Esophagus muscularis mucosa (tissue), 4 donors: ENCODE results near the gene PBX3. TPM values are rescaled to one million over a fixed set of nuclear protein-coding genes. Genes with fewer than 3 reads are reported as not detected.

Source experiments
- DNase-seq: peaks from one replicate; pipeline ENCODE4 v3.0.0-alpha.2; 2017; ENCODE audit errors: extremely low spot score
- H3K27ac ChIP-seq, 4 donors: fragments of 200-600 bp; sonication (generic); replicated peaks in 1 of 4; 1 replicate in 3 of 4; 2 replicates in 1 of 4; pipeline ENCODE4 v1.5.1; 2016 to 2019; ENCODE audit warnings: mild to moderate bottlenecking in 1 of 4
- H3K27me3 ChIP-seq, 4 donors: fragments of 200-600 bp; sonication (generic); one replicate each; pipeline versions ENCODE4 v1.5.1 to v1.6.0; 2016 to 2019
- H3K36me3 ChIP-seq, 4 donors: fragments of 200-600 bp; sonication (generic); one replicate each; pipeline ENCODE4 v1.5.1; 2016 to 2019
- H3K4me1 ChIP-seq, 4 donors: fragments of 200-600 bp; sonication (generic); one replicate each; pipeline ENCODE4 v1.5.1; 2016 to 2019
- H3K4me3 ChIP-seq, 4 donors: fragments of 200-600 bp; sonication (generic); 1 replicate in 2 of 4; 2 replicates in 2 of 4; pipeline ENCODE4 v1.5.1; 2016 to 2019; ENCODE audit warnings: mild to moderate bottlenecking in 4 of 4, moderate library complexity in 1 of 4
- H3K9me3 ChIP-seq, 4 donors: fragments of 200-600 bp; sonication (generic); 1 replicate in 3 of 4; 2 replicates in 1 of 4; pipeline ENCODE4 v1.5.1; 2016 to 2019
- CTCF ChIP-seq, 3 experiments: fragments of 200-600 bp in 2 of 3; fragments of 450-650 bp in 1 of 3; sonication (generic) in 2 of 3; IDR thresholded peaks; one replicate each; pipeline ENCODE4 v1.5.1; 2017 to 2019; ENCODE audit warnings: antibody characterized with exemption in 3 of 3, mild to moderate bottlenecking in 2 of 3, moderate library complexity in 1 of 3
- EP300 ChIP-seq: sonication (generic); formaldehyde crosslinking; IDR thresholded peaks from one replicate; pipeline ENCODE4 v1.6.1; 2017; ENCODE audit warnings: antibody characterized with exemption
- POLR2A ChIP-seq: fragments of 450-650 bp; IDR thresholded peaks from one replicate; pipeline ENCODE4 v1.6.1; 2017; ENCODE audit warnings: antibody characterized with exemption, moderate library complexity, mild to moderate bottlenecking, low read depth
- POLR2AphosphoS5 ChIP-seq, 2 donors: sonication (generic); formaldehyde crosslinking; IDR thresholded peaks; one replicate each; pipeline ENCODE4 v1.6.1; 2017; ENCODE audit warnings: antibody characterized with exemption in 2 of 2
- WGBS: methylation state at CpG from one replicate; pipeline ENCODE4 v1.1.5; 2018; 5-methylcytosine and 5-hydroxymethylcytosine counted together
- intact Hi-C: fragments of 100-400 bp; cut with DNase I; formaldehyde crosslinking; loops from one replicate; pipeline ENCODE4 v1.15.1; 2023
- total RNA-seq, 4 donors: library from RNA; depleted of rRNA; stranded (reverse); fragments of >200 nt; gene quantifications; one replicate each; pipeline versions ENCODE4 v1.1.0 to v1.2.1, GENCODE V29; 2016

The PBX3 gene
- total RNA-seq, 4 donors from 2014 or later = 50.1 to 82.4 (median 54.3) TPM

GRCh38 chr9:125761676-125762450, 14.7 kb downstream of the PBX3 start:
- no peaks in the 10 kb centered on the region for H3K9me3 ChIP-seq
- no peak overlapping the region for H3K4me3 ChIP-seq
- intact Hi-C loops = no loop called here
- no peaks in the 10 kb centered on the region for H3K27me3 ChIP-seq
- 39% methylated on average over 2 of the region's 2 CpGs for WGBS
- TF ChIP-seq EP300 (no peak), POLR2A (no peak), CTCF (IDR thresholded peaks at IDR 0.05) (no peak), POLR2AphosphoS5 (IDR thresholded peaks at IDR 0.05) (no peak)
- H3K36me3 ChIP-seq = no peaks in the 10 kb centered on the region
- H3K27ac ChIP-seq = no peak overlapping the region
- H3K4me1 ChIP-seq = peaks cover 31 to 73% (median 64%) of the 10 kb centered on the region in 4 donors
- DNase-seq = no peak

GRCh38 chr9:125763394-125763801, 16.2 kb downstream of the PBX3 start:
- Histone ChIP-seq H3K36me3 (no peaks in the 10 kb centered on the region), H3K4me3 (peak overlapping the region in 1 of 4 donors; percentile 3), H3K4me1 (peaks cover 31 to 60% (median 50%) of the 10 kb centered on the region in 4 donors), H3K27ac (peak overlapping the region in 2 of 4 donors; percentile 25 to 30), H3K27me3 (no peaks in the 10 kb centered on the region), H3K9me3 (no peaks in the 10 kb centered on the region)
- TF ChIP-seq POLR2A (no peak), CTCF (IDR thresholded peaks at IDR 0.05) (no peak), EP300 (no peak), POLR2AphosphoS5 (IDR thresholded peaks at IDR 0.05) (no peak)
- WGBS = 42% methylated on average over 7 of the region's 7 CpGs
- no peak for DNase-seq
- intact Hi-C loops = no loop called here

- no peaks in the 10 kb centered on the region for H3K27me3 ChIP-seq
- WGBS = 38% methylated on average over 3 of the region's 3 CpGs
- peak overlapping the region in 1 of 4 donors; percentile 28 for H3K27ac ChIP-seq
- no peak overlapping the region for H3K4me3 ChIP-seq
- no peak for DNase-seq
- TF ChIP-seq EP300 (no peak), CTCF (IDR thresholded peaks at IDR 0.05) (no peak), POLR2AphosphoS5 (IDR thresholded peaks at IDR 0.05) (no peak), POLR2A (no peak)
- peaks cover 25 to 52% (median 42%) of the 10 kb centered on the region in 4 donors for H3K4me1 ChIP-seq
- peaks cover 0 to 3% (median 0%) of the 10 kb centered on the region in 4 donors for H3K9me3 ChIP-seq
- intact Hi-C loops = no loop called here
- no peaks in the 10 kb centered on the region for H3K36me3 ChIP-seq
Measured at GRCh38 chr9:125764198-125764597, 17.0 kb downstream of the PBX3 start.

GRCh38 chr9:125766468-125767221, 19.5 kb downstream of the PBX3 start:
- Histone ChIP-seq H3K9me3 (peaks cover 0 to 3% (median 0%) of the 10 kb centered on the region in 4 donors), H3K27ac (no peak overlapping the region), H3K4me3 (no peak overlapping the region), H3K36me3 (no peaks in the 10 kb centered on the region), H3K27me3 (no peaks in the 10 kb centered on the region), H3K4me1 (peaks cover 20 to 48% (median 41%) of the 10 kb centered on the region in 4 donors)
- intact Hi-C loops = no loop called here
- no peak for TF ChIP-seq CTCF (IDR thresholded peaks at IDR 0.05)
- no peak for TF ChIP-seq EP300
- TF ChIP-seq POLR2AphosphoS5 (IDR thresholded peaks at IDR 0.05) = no peak
- no peak for TF ChIP-seq POLR2A
- no peak for DNase-seq
- 90% methylated on average over 2 of the region's 2 CpGs for WGBS
